HepG2 (cell line): ENCODE measurements around the gene EVA1C. TPM values are rescaled to one million over a fixed set of nuclear protein-coding genes. Genes with fewer than 3 reads are reported as not detected.

Experiments used
- FOXC1 ChIP-seq: sonication (generic); formaldehyde crosslinking; IDR thresholded peaks from 2 replicates; pipeline ENCODE4 v1.8.0; 2022; ENCODE audit warnings: mild to moderate bottlenecking, missing genetic modification reagents, borderline replicate concordance
- GABPA ChIP-seq, 2 experiments: IDR thresholded peaks; 2 replicates each; pipeline ENCODE4 v1.6.1; 2011 to 2016; ENCODE audit warnings: low read depth in 2 of 2, low read length in 1 of 2, missing biosample characterization in 1 of 2, missing genetic modification characterization in 1 of 2
- GZF1 ChIP-seq: sonication (generic); formaldehyde crosslinking; IDR thresholded peaks from 2 replicates; pipeline ENCODE4 v1.5.1; 2020; ENCODE audit warnings: mild to moderate bottlenecking, missing genetic modification reagents
- HOXA9 ChIP-seq: sonication (generic); formaldehyde crosslinking; IDR thresholded peaks from 2 replicates; pipeline ENCODE4 v1.8.1; 2022; ENCODE audit warnings: missing genetic modification reagents, mild to moderate bottlenecking, moderate library complexity, borderline replicate concordance
- MEF2D ChIP-seq: sonication (generic); formaldehyde crosslinking; IDR thresholded peaks from 2 replicates; pipeline ENCODE4 v1.5.1; 2020; ENCODE audit warnings: mild to moderate bottlenecking, missing genetic modification reagents
- NFYC ChIP-seq: IDR thresholded peaks from 2 replicates; pipeline ENCODE4 v1.6.1; 2016; ENCODE audit warnings: missing genetic modification reagents, missing compliant biosample characterization
- NR2F6 ChIP-seq, 2 experiments: IDR thresholded peaks; 2 replicates each; pipeline ENCODE4 v1.6.1; 2016; ENCODE audit warnings: antibody characterized with exemption in 1 of 2, mild to moderate bottlenecking in 1 of 2
- PTBP1 ChIP-seq: fragments of 200-400 bp; formaldehyde crosslinking; IDR thresholded peaks from 2 replicates; pipeline ENCODE4 v1.6.1; 2018; ENCODE audit warnings: low read length, low read depth; ENCODE audit not compliant: poor library complexity, severe bottlenecking
- SMYD3 ChIP-seq: sonication (generic); formaldehyde crosslinking; IDR thresholded peaks from 2 replicates; pipeline ENCODE4 v1.8.1; 2023; ENCODE audit warnings: mild to moderate bottlenecking, missing genetic modification reagents
- TEAD3 ChIP-seq: optimal IDR thresholded peaks from 2 replicates; pipeline ENCODE3; 2016; ENCODE audit warnings: borderline replicate concordance
- ZBTB8A ChIP-seq: sonication (generic); formaldehyde crosslinking; IDR thresholded peaks from 2 replicates; pipeline ENCODE4 v1.4.0; 2020; ENCODE audit warnings: mild to moderate bottlenecking, low read depth, missing genetic modification reagents, borderline replicate concordance
- ZFAT ChIP-seq: sonication (generic); formaldehyde crosslinking; conservative IDR thresholded peaks from 2 replicates; pipeline ENCODE4 v1.8.1; 2023; ENCODE audit warnings: missing genetic modification reagents, inconsistent platforms
- ZNF761 ChIP-seq: sonication (generic); formaldehyde crosslinking; conservative IDR thresholded peaks from 2 replicates; pipeline ENCODE4 v1.4.0; 2020; ENCODE audit warnings: mild to moderate bottlenecking, missing genetic modification reagents
- polyA plus RNA-seq, 8 experiments: library from polyadenylated mRNA; depleted of rRNA in 3 of 8; stranded (reverse) in 7 of 8; unstranded in 1 of 8; fragments of >200 nt; fragmentation: Illumina TruSeq in 4 of 8; extraction: Trizol in 4 of 8; gene quantifications; 2 replicates each; pipeline versions ENCODE4 v1.2.1 to v1.2.3, GENCODE V29; 2011 to 2016; ENCODE audit warnings: low read depth in 4 of 8, missing spikeins in 1 of 8, mixed read lengths in 1 of 8; ENCODE audit not compliant: insufficient read depth in 1 of 8
- total RNA-seq, 5 experiments: library from RNA; depleted of rRNA; stranded (reverse); fragments of >200 nt; fragmentation: Illumina TruSeq; extraction: Trizol; gene quantifications; 2 replicates each; pipeline ENCODE4 v1.2.3, GENCODE V29; 2016; ENCODE audit warnings: low read depth in 1 of 5
- TF ChIP-seq, protein P1 (sequence below): sonication (generic); formaldehyde crosslinking; conservative IDR thresholded peaks from 2 replicates; pipeline ENCODE4 v1.4.0; 2020; ENCODE audit warnings: missing genetic modification reagents
- TF ChIP-seq, protein P2 (sequence below): sonication (generic); formaldehyde crosslinking; IDR thresholded peaks from 2 replicates; pipeline ENCODE4 v1.5.0; 2020; ENCODE audit warnings: missing genetic modification reagents

Gene EVA1C
- total and polyA plus RNA-seq, 2 of the 13 experiments (the other 11 are each of a cell fraction or from before 2014, with no cell fraction given): 0.29 to 0.34 TPM

DNA sequence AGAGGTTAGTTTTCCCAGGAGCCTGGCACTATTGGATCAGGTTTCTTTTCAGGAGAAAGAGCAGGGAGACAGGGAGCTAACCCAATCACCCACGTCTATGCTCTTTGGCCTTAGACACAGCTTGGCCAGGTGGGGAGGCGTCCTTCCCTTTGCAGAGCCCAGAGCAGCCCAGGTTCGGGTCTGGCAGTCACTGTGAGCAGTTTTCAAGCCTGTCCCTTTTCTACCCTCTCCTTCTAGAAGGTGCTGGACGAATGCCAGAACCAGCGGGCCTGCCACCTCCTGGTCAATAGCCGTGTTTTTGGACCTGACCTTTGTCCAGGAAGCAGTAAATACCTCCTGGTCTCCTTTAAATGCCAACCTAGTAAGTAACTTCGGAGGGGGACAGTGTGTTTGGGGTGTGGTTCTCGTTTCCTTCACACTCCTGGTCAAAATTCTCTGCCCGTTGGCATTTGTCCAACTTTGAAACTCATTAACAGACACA is 44.9 kb downstream of the EVA1C start (continued):
- TF ChIP-seq, protein P1, sequence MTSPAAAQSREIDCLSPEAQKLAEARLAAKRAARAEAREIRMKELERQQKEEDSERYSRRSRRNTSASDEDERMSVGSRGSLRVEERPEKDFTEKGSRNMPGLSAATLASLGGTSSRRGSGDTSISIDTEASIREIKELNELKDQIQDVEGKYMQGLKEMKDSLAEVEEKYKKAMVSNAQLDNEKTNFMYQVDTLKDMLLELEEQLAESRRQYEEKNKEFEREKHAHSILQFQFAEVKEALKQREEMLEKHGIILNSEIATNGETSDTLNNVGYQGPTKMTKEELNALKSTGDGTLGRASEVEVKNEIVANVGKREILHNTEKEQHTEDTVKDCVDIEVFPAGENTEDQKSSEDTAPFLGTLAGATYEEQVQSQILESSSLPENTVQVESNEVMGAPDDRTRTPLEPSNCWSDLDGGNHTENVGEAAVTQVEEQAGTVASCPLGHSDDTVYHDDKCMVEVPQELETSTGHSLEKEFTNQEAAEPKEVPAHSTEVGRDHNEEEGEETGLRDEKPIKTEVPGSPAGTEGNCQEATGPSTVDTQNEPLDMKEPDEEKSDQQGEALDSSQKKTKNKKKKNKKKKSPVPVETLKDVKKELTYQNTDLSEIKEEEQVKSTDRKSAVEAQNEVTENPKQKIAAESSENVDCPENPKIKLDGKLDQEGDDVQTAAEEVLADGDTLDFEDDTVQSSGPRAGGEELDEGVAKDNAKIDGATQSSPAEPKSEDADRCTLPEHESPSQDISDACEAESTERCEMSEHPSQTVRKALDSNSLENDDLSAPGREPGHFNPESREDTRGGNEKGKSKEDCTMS (CRISPR knock-in tag): no peak
- TF ChIP-seq FOXC1 (CRISPR knock-in tag) (no peak), ZBTB8A (CRISPR knock-in tag) (no peak), NFYC (CRISPR knock-in tag) (no peak), SMYD3 (CRISPR knock-in tag) (no peak), ZNF761 (CRISPR knock-in tag) (no peak), GZF1 (CRISPR knock-in tag) (no peak), PTBP1 (no peak), HOXA9 (CRISPR knock-in tag) (no peak), MEF2D (no peak), ZFAT (CRISPR knock-in tag) (no peak), GABPA (IDR thresholded peaks at IDR 0.05; ENCODE audit: low read depth, low read length) (no peak), GABPA (CRISPR knock-in tag; IDR thresholded peaks at IDR 0.05; ENCODE audit: low read depth) (peak; percentile 39; the same call in 1 of the 2 replicates), TEAD3 (CRISPR knock-in tag) (peak; percentile 30), NR2F6 (IDR thresholded peaks at IDR 0.05) (no peak), NR2F6 (CRISPR knock-in tag; IDR thresholded peaks at IDR 0.05) (no peak)
- TF ChIP-seq, protein P2, sequence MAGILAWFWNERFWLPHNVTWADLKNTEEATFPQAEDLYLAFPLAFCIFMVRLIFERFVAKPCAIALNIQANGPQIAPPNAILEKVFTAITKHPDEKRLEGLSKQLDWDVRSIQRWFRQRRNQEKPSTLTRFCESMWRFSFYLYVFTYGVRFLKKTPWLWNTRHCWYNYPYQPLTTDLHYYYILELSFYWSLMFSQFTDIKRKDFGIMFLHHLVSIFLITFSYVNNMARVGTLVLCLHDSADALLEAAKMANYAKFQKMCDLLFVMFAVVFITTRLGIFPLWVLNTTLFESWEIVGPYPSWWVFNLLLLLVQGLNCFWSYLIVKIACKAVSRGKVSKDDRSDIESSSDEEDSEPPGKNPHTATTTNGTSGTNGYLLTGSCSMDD (CRISPR knock-in tag): no peak
